ENCODE results near the gene LDLRAD4.

The LDLRAD4 gene

GRCh38 chr18:13243363-13243762 is 24.8 kb downstream of the LDLRAD4 start:
- no peak for TF ChIP-seq CTCF (IDR thresholded peaks at IDR 0.05)

- TF ChIP-seq CTCF (IDR thresholded peaks at IDR 0.05), result no peak
Measured at GRCh38 chr18:13244135-13244534, 25.6 kb downstream of the LDLRAD4 start.

- TF ChIP-seq CTCF (IDR thresholded peaks at IDR 0.05), result no peak
Measured at GRCh38 chr18:13245481-13246000, 27.0 kb downstream of the LDLRAD4 start.

- TF ChIP-seq CTCF (IDR thresholded peaks at IDR 0.05), result no peak
Measured at GRCh38 chr18:13246121-13246520, 27.6 kb downstream of the LDLRAD4 start.

- TF ChIP-seq CTCF (IDR thresholded peaks at IDR 0.05), result no peak
Measured at GRCh38 chr18:13246591-13246990, 28.0 kb downstream of the LDLRAD4 start.

- no peak for TF ChIP-seq CTCF (IDR thresholded peaks at IDR 0.05)
Measured at GRCh38 chr18:13247506-13247905, 28.9 kb downstream of the LDLRAD4 start.

- TF ChIP-seq CTCF (IDR thresholded peaks at IDR 0.05), result no peak
Measured at GRCh38 chr18:13252686-13253410, 34.3 kb downstream of the LDLRAD4 start.
